K562 (cell line): Measurements from ENCODE around the gene BRINP2. TPM values are rescaled to one million over a fixed set of nuclear protein-coding genes. Genes with fewer than 3 reads are reported as not detected.

ENCODE experiments used
- ATAC-seq: fragments of 200-7000 bp; cut with Tn5 transposase; 3 replicates; pipeline ENCODE4 v1.9.1; 2020; ENCODE audit warnings: moderate library complexity
- BruUV-seq: library from RNA; stranded (reverse); fragments of 400-500 nt; replicated peaks from 2 replicates; lab custom pipeline; 2021; lab: Mats Ljungman, UMichigan
- CTCF ChIA-PET: fragments of 300-600 bp; formaldehyde crosslinking; extraction: SDS; loops from one replicate; lab custom pipeline; 2021; ENCODE audit warnings: low intra/inter-chr PET ratio; lab: Yijun Ruan, JAX
- POLR2A ChIA-PET: fragments of 300-600, 350-650 bp; sonication (Branson Sonifier 250); formaldehyde crosslinking; extraction: SDS; loops from one replicate; lab custom pipeline; 2021; ENCODE audit warnings: antibody characterized with exemption, inconsistent platforms; lab: Yijun Ruan, JAX
- DNase-seq, 4 experiments: peaks; one replicate each; pipeline versions ENCODE4 v3.0.0 to v3.0.0-alpha.2; 2011 to 2018; ENCODE audit warnings: low spot score in 3 of 4, mixed read lengths in 3 of 4; ENCODE audit errors: extremely low read depth in 1 of 4
- FAIRE-seq: peaks from 2 replicates; lab custom pipeline; 2011; peaks lifted over from hg19 to GRCh38; lab: Jason Lieb, UNC
- H2AFZ ChIP-seq: 2 replicates; pipeline ENCODE4 v1.6.0; 2011; ENCODE audit warnings: low read depth, low read length, control low read depth, inconsistent platforms
- H3K27ac ChIP-seq: fragments of 200-600 bp; 3 replicates; pipeline ENCODE4 v1.8.0; 2011; ENCODE audit warnings: low read depth, mild to moderate bottlenecking, control low read depth, inconsistent platforms, low read length, moderate library complexity, mixed read lengths; ENCODE audit errors: extremely low read depth
- H3K27me3 ChIP-seq, 2 experiments: fragments of 300-600 bp in 1 of 2; 2 replicates in 1 of 2; 3 replicates in 1 of 2; pipeline versions ENCODE4 v1.6.0 to v1.8.0; 2011; ENCODE audit warnings: inconsistent platforms in 2 of 2, low read length in 2 of 2, mild to moderate bottlenecking in 1 of 2, mixed read lengths in 1 of 2, moderate library complexity in 1 of 2; ENCODE audit not compliant: control insufficient read depth in 2 of 2, insufficient read depth in 2 of 2
- H3K36me3 ChIP-seq: fragments of 300-600 bp; 3 replicates; pipeline ENCODE4 v1.8.0; 2011; ENCODE audit warnings: mild to moderate bottlenecking, low read length, inconsistent platforms; ENCODE audit not compliant: control insufficient read depth, insufficient read depth
- H3K4me1 ChIP-seq, 2 experiments: fragments of 200-600 bp in 1 of 2; replicated peaks in 1 of 2; 2 replicates in 1 of 2; 3 replicates in 1 of 2; pipeline versions ENCODE4 v1.5.1 to v1.8.0; 2011; ENCODE audit warnings: inconsistent platforms in 2 of 2, low read length in 2 of 2, mild to moderate bottlenecking in 1 of 2, mixed read lengths in 1 of 2, moderate library complexity in 1 of 2; ENCODE audit not compliant: control insufficient read depth in 2 of 2, insufficient read depth in 2 of 2
- H3K4me2 ChIP-seq: 2 replicates; pipeline ENCODE4 v1.6.1; 2011; ENCODE audit warnings: low read length, control low read depth, inconsistent platforms, mixed read lengths; ENCODE audit not compliant: insufficient read depth
- H3K4me3 ChIP-seq: fragments of 200-600 bp; sonication (generic), shearing (Covaris generic); 2 replicates; pipeline ENCODE4 v1.5.1; 2016; ENCODE audit warnings: control low read depth, inconsistent platforms
- H3K79me2 ChIP-seq: fragments of 200-600 bp; 3 replicates; pipeline ENCODE4 v1.8.0; 2011; ENCODE audit warnings: low read length, inconsistent platforms; ENCODE audit not compliant: control insufficient read depth, insufficient read depth
- H3K9ac ChIP-seq, 2 experiments: 2 replicates each; pipeline versions ENCODE4 v1.6.0 to v1.6.1; 2011; ENCODE audit warnings: low read depth in 2 of 2, low read length in 2 of 2, control low read depth in 1 of 2, inconsistent platforms in 1 of 2, mild to moderate bottlenecking in 1 of 2, mixed read lengths in 1 of 2; ENCODE audit not compliant: insufficient read depth in 1 of 2
- H3K9me1 ChIP-seq: one replicate; pipeline ENCODE4 v1.6.0; 2011; ENCODE audit warnings: inconsistent platforms, mild to moderate bottlenecking, low read length, moderate library complexity; ENCODE audit not compliant: control insufficient read depth, insufficient read depth
- H3K9me3 ChIP-seq: replicated peaks from 2 replicates; pipeline ENCODE4 v1.5.1; 2011; ENCODE audit warnings: low read depth, low read length, inconsistent platforms; ENCODE audit not compliant: control insufficient read depth, insufficient read depth
- H4K20me1 ChIP-seq: replicated peaks from 2 replicates; pipeline ENCODE4 v1.6.1; 2011; ENCODE audit warnings: low read length, inconsistent platforms, mixed read lengths; ENCODE audit not compliant: control insufficient read depth, insufficient read depth
- E2F4 ChIP-seq: sonication (generic); formaldehyde crosslinking; IDR thresholded peaks from 2 replicates; pipeline ENCODE4 v1.8.0; 2022; ENCODE audit warnings: mild to moderate bottlenecking, low read depth, missing genetic modification reagents
- ERF ChIP-seq: fragments of 450-650 bp; formaldehyde crosslinking; IDR thresholded peaks from 2 replicates; pipeline ENCODE4 v1.4.0; 2020; ENCODE audit warnings: mild to moderate bottlenecking, mixed read lengths
- ESRRA ChIP-seq: fragments of 450-650 bp; IDR thresholded peaks from 2 replicates; pipeline ENCODE4 v1.6.1; 2014; ENCODE audit warnings: low read depth, mild to moderate bottlenecking, moderate library complexity, borderline replicate concordance
- HDGF ChIP-seq: fragments of 450-650 bp; IDR thresholded peaks from 2 replicates; pipeline ENCODE4 v1.6.1; 2016
- HIVEP1 ChIP-seq: fragments of 250-450 bp; sonication (Bioruptor Pico); IDR thresholded peaks from 2 replicates; pipeline ENCODE4 v1.4.0; 2020; ENCODE audit warnings: mild to moderate bottlenecking
- HNRNPK ChIP-seq: fragments of 200-400 bp; formaldehyde crosslinking; IDR thresholded peaks from one replicate; pipeline ENCODE4 v1.6.1; 2018; ENCODE audit warnings: mild to moderate bottlenecking, low read depth, low read length; ENCODE audit not compliant: poor library complexity, severe bottlenecking
- IRF1 ChIP-seq: sonication (generic); formaldehyde crosslinking; IDR thresholded peaks from 2 replicates; pipeline ENCODE4 v1.8.0; 2022; ENCODE audit warnings: missing genetic modification reagents, mild to moderate bottlenecking, borderline replicate concordance
- MCM5 ChIP-seq: fragments of 450-650 bp; IDR thresholded peaks from 2 replicates; pipeline ENCODE4 v1.6.1; 2016; ENCODE audit warnings: low read depth
- RB1 ChIP-seq: fragments of 450-650 bp; IDR thresholded peaks from 2 replicates; pipeline ENCODE4 v1.6.1; 2017; ENCODE audit warnings: low read depth, mild to moderate bottlenecking
- SIRT6 ChIP-seq: IDR thresholded peaks from one replicate; pipeline ENCODE4 v1.6.1; 2012; ENCODE audit warnings: low read depth, mild to moderate bottlenecking, control low read depth, inconsistent platforms, low read length, moderate library complexity
- SRSF9 ChIP-seq: fragments of 200-400 bp; formaldehyde crosslinking; IDR thresholded peaks from 2 replicates; pipeline ENCODE4 v1.6.1; 2017; ENCODE audit warnings: low read depth, low read length, borderline replicate concordance
- TRIM24 ChIP-seq, 2 experiments: fragments of 450-650 bp; IDR thresholded peaks; 2 replicates each; pipeline ENCODE4 v1.6.1; 2016
- TSC22D4 ChIP-seq: fragments of 450-650 bp; IDR thresholded peaks from 2 replicates; pipeline ENCODE4 v1.6.1; 2016; ENCODE audit warnings: missing genetic modification characterization, missing biosample characterization, control low read depth
- U2AF2 ChIP-seq: fragments of 200-400 bp; formaldehyde crosslinking; optimal IDR thresholded peaks from 2 replicates; pipeline ENCODE3; 2017; ENCODE audit warnings: low read depth, mild to moderate bottlenecking, low read length
- ZBTB49 ChIP-seq: sonication (generic); formaldehyde crosslinking; IDR thresholded peaks from 2 replicates; pipeline ENCODE4 v1.8.0; 2022; ENCODE audit warnings: missing genetic modification reagents, mild to moderate bottlenecking, borderline replicate concordance
- ZNF57 ChIP-seq: fragments of 450-650 bp; formaldehyde crosslinking; IDR thresholded peaks from 2 replicates; pipeline ENCODE4 v1.4.0; 2020; ENCODE audit warnings: mild to moderate bottlenecking, moderate library complexity
- WGBS: fragments of 100-300 bp; shearing (Covaris generic); methylation state at CpG from one replicate; pipeline ENCODE4 v1.1.6; 2016; ENCODE audit warnings: low coverage, mixed read lengths; ENCODE audit not compliant: insufficient coverage; ENCODE audit errors: missing lambda C conversion rate; 5-methylcytosine and 5-hydroxymethylcytosine counted together
- in situ Hi-C: fragments of 300-500 bp; cut with MboI; formaldehyde crosslinking; loops from 4 replicates; pipeline ENCODE4 v1.15.0; 2018; ENCODE audit warnings: inconsistent platforms, mixed read lengths
- intact Hi-C: fragments of 100-400 bp; cut with micrococcal nuclease; formaldehyde crosslinking; loops from 2 replicates; pipeline ENCODE4 v1.14.2; 2022
- polyA plus RNA-seq, 8 experiments: library from polyadenylated mRNA; depleted of rRNA in 4 of 8; stranded (reverse) in 5 of 8; unstranded in 3 of 8; fragments of >200 nt; fragmentation: Nextera tagmentation in 2 of 8; fragmentation: Illumina TruSeq in 1 of 8; extraction: Ambion mirVana in 2 of 8; extraction: Trizol in 1 of 8; gene quantifications; 2 replicates each; pipeline versions ENCODE4 v1.2.1 to v1.2.3, GENCODE V29; 2011 to 2014; ENCODE audit warnings: inconsistent platforms in 1 of 8, missing spikeins in 1 of 8
- total RNA-seq, 7 experiments: library from RNA; depleted of rRNA in 6 of 7; stranded (reverse); fragments of >200 nt in 6 of 7; fragmentation: Illumina TruSeq in 2 of 7; extraction: Trizol in 2 of 7; gene quantifications; 2 replicates each; pipeline versions ENCODE4 v1.2.1 to v1.2.3, GENCODE V29; 2011 to 2021; ENCODE audit warnings: low replicate concordance in 1 of 7

BRINP2 gene
- total and polyA plus RNA-seq, 9 of the 15 experiments (the other 6 are each of a cell fraction or from before 2014, with no cell fraction given) = not detected

GRCh38 chr1:177257576-177257975 lies 86.8 kb downstream of the BRINP2 start:
- Histone ChIP-seq H3K4me2 (no peak overlapping the region), H3K79me2 (no peaks in the 10 kb centered on the region), H3K36me3 (no peaks in the 10 kb centered on the region), H3K9me1 (no peaks in the 10 kb centered on the region), H3K4me3 (no peak overlapping the region), H2AFZ (no peak overlapping the region), H3K27me3 (no peaks in the 10 kb centered on the region), H3K9me3 (0 out of 2 replicates have a peak, but pooled peaks cover 2% of the 10 kb centered on the region), H4K20me1 (no peaks in the 10 kb centered on the region), H3K4me1 (no peaks in the 10 kb centered on the region), H3K9ac (no peak overlapping the region), H3K27ac (no peak overlapping the region)
- FAIRE-seq (no peak), DNase-seq (no peak), ATAC-seq (no peak)
- in situ Hi-C loops (no loop called here), intact Hi-C loops (loop anchor here (10.0 kb wide), 1 partner anchor 687 kb away; no protein-coding TSS in a partner anchor)
- ChIA-PET CTCF (no interaction called here), POLR2A (interaction anchor here (0.6 kb wide), 1 partner anchor 182 kb away, joined by 3 read pairs; no protein-coding TSS in a partner anchor)
- WGBS = 0% methylated on average over 4 of the region's 4 CpGs
- TF ChIP-seq TSC22D4 (tag) = no peak
- no peak for TF ChIP-seq HIVEP1
- no peak for TF ChIP-seq TRIM24 (IDR thresholded peaks at IDR 0.05)
- TF ChIP-seq MCM5 = no peak
- TF ChIP-seq HDGF = no peak
- no peak for TF ChIP-seq SIRT6
- TF ChIP-seq ESRRA = no peak
- TF ChIP-seq HNRNPK = no peak
- TF ChIP-seq SRSF9 = no peak
- no peak for TF ChIP-seq ERF (CRISPR knock-in tag)
- TF ChIP-seq ZNF57 (CRISPR knock-in tag) = no peak
- no peak for TF ChIP-seq U2AF2
- no peak for TF ChIP-seq E2F4
- TF ChIP-seq RB1 = no peak
- no peak for TF ChIP-seq ZBTB49 (CRISPR knock-in tag)
- TF ChIP-seq IRF1 = no peak
- no TSS peak for BruUV-seq
